ENCODE measurements around the gene DLG5. TPM values are rescaled to one million over a fixed set of nuclear protein-coding genes. Genes with fewer than 3 reads are reported as not detected.

Gene DLG5
- total RNA-seq, 4 donors from 2014 or later, result 52.0 to 127 (median 56.3) TPM

GRCh38 chr10:77940627-77941026, 14.1 kb upstream of the DLG5 start:
- Histone ChIP-seq H3K27me3 (no peaks in the 10 kb centered on the region), H3K4me3 (no peak overlapping the region), H3K36me3 (no peaks in the 10 kb centered on the region), H3K9me3 (no peaks in the 10 kb centered on the region), H3K27ac (no peak overlapping the region), H3K4me1 (peaks cover 0 to 45% (median 0%) of the 10 kb centered on the region in 3 donors)
- TF ChIP-seq EP300 (IDR thresholded peaks at IDR 0.05) (no peak), POLR2AphosphoS5 (IDR thresholded peaks at IDR 0.05) (no peak), CTCF (IDR thresholded peaks at IDR 0.05) (no peak), POLR2A (IDR thresholded peaks at IDR 0.05) (no peak)
- no peak for ATAC-seq
- 89% methylated on average over 3 of the region's 3 CpGs; no CpG with 5 or more reads in 1 of the 2 donors for WGBS, 2 donors (ENCODE audit: low coverage in 1 of 2)

GRCh38 chr10:77940225-77940624, 13.7 kb upstream of the DLG5 start:
- Histone ChIP-seq H3K4me3 (no peak overlapping the region), H3K4me1 (peaks cover 0 to 49% (median 0%) of the 10 kb centered on the region in 3 donors), H3K36me3 (no peaks in the 10 kb centered on the region), H3K9me3 (no peaks in the 10 kb centered on the region), H3K27me3 (no peaks in the 10 kb centered on the region), H3K27ac (peak overlapping the region in 1 of 4 donors; percentile 37)
- ATAC-seq, result no peak
- 86 to 91% methylated on average over 2 of the region's 2 CpGs for WGBS, 2 donors (ENCODE audit: low coverage in 1 of 2)
- TF ChIP-seq POLR2A (IDR thresholded peaks at IDR 0.05), result no peak
- TF ChIP-seq POLR2AphosphoS5 (IDR thresholded peaks at IDR 0.05), result no peak
- no peak for TF ChIP-seq CTCF (IDR thresholded peaks at IDR 0.05)
- no peak for TF ChIP-seq EP300 (IDR thresholded peaks at IDR 0.05)

- Histone ChIP-seq H3K36me3 (no peaks in the 10 kb centered on the region), H3K9me3 (no peaks in the 10 kb centered on the region), H3K4me3 (no peak overlapping the region), H3K27me3 (no peaks in the 10 kb centered on the region), H3K4me1 (peaks cover 0 to 55% (median 0%) of the 10 kb centered on the region in 3 donors), H3K27ac (peak overlapping the region in 2 of 4 donors; percentile 22 to 37)
- 40 to 60% methylated on average over 1 of the region's 3 CpGs for WGBS, 2 donors (ENCODE audit: low coverage in 1 of 2)
- ATAC-seq, result peak; percentile 55
- TF ChIP-seq POLR2AphosphoS5 (IDR thresholded peaks at IDR 0.05) (peak; percentile 30), CTCF (IDR thresholded peaks at IDR 0.05) (no peak)
These were observed 13.0 kb upstream of the DLG5 start for GRCh38 chr10:77939561-77940001.

GRCh38 chr10:77936697-77937567, 10.4 kb upstream of the DLG5 start:
- Histone ChIP-seq H3K4me3 (no peak overlapping the region), H3K27me3 (no peaks in the 10 kb centered on the region), H3K36me3 (no peaks in the 10 kb centered on the region), H3K4me1 (peaks cover 0 to 38% (median 0%) of the 10 kb centered on the region in 3 donors), H3K27ac (no peak overlapping the region), H3K9me3 (no peaks in the 10 kb centered on the region)
- 80 to 100% methylated on average over 2 to 3 of the region's 3 CpGs for WGBS, 2 donors (ENCODE audit: low coverage in 1 of 2)
- no peak for ATAC-seq
- TF ChIP-seq EP300 (IDR thresholded peaks at IDR 0.05) (no peak), POLR2AphosphoS5 (IDR thresholded peaks at IDR 0.05) (no peak), CTCF (IDR thresholded peaks at IDR 0.05) (no peak), POLR2A (IDR thresholded peaks at IDR 0.05) (no peak)

Data from gastroesophageal sphincter (tissue), 4 donors.